HepG2 (cell line): ENCODE results near the gene KCTD1. TPM values are rescaled to one million over a fixed set of nuclear protein-coding genes. Genes with fewer than 3 reads are reported as not detected.

Source experiments
- ATAC-seq: fragments of 200-7000 bp; cut with Tn5 transposase; 3 replicates; pipeline ENCODE4 v1.9.1; 2020; ENCODE audit warnings: mild to moderate bottlenecking, moderate library complexity
- BruUV-seq: library from RNA; stranded (reverse); fragments of 400-500 nt; replicated peaks from 2 replicates; lab custom pipeline; 2021; lab: Mats Ljungman, UMichigan
- CTCF ChIA-PET: fragments of 300-600 bp; formaldehyde crosslinking; extraction: SDS; loops from one replicate; lab custom pipeline; 2021; ENCODE audit warnings: low total read pairs, inconsistent platforms, low intra/inter-chr PET ratio; lab: Yijun Ruan, JAX
- POLR2A ChIA-PET: fragments of 350-600 bp; sonication (Branson Sonifier 250); formaldehyde crosslinking; loops from one replicate; lab custom pipeline; 2020; ENCODE audit warnings: antibody characterized with exemption, inconsistent platforms; lab: Yijun Ruan, JAX
- DNase-seq: peaks from one replicate; pipeline ENCODE4 v3.0.0-alpha.2; 2015; ENCODE audit warnings: low spot score
- FAIRE-seq: peaks from 3 replicates; lab custom pipeline; 2011; peaks lifted over from hg19 to GRCh38; lab: Jason Lieb, UNC
- H2AFZ ChIP-seq: one replicate; pipeline ENCODE4 v1.6.1; 2011; ENCODE audit warnings: low read length, inconsistent platforms
- H3K27ac ChIP-seq: fragments of 300-600 bp; 3 replicates; pipeline ENCODE4 v1.8.0; 2011; ENCODE audit warnings: mixed run types, mild to moderate bottlenecking, mixed read lengths, low read length, inconsistent platforms; ENCODE audit not compliant: insufficient read depth; ENCODE audit errors: extremely low read length
- H3K27me3 ChIP-seq, 2 experiments: fragments of 200-600 bp in 1 of 2; 2 replicates in 1 of 2; 3 replicates in 1 of 2; pipeline versions ENCODE4 v1.6.0 to v1.8.0; 2011; ENCODE audit warnings: low read length in 2 of 2, mild to moderate bottlenecking in 2 of 2, moderate library complexity in 2 of 2, inconsistent platforms in 1 of 2; ENCODE audit not compliant: insufficient read depth in 2 of 2, control insufficient read depth in 1 of 2
- H3K36me3 ChIP-seq, 2 experiments: fragments of 200-600 bp in 1 of 2; replicated peaks in 1 of 2; 2 replicates in 1 of 2; 3 replicates in 1 of 2; pipeline versions ENCODE4 v1.5.1 to v1.8.0; 2011; ENCODE audit warnings: low read length in 2 of 2, inconsistent platforms in 1 of 2; ENCODE audit not compliant: insufficient read depth in 2 of 2, control insufficient read depth in 1 of 2
- H3K4me1 ChIP-seq: 2 replicates; pipeline ENCODE4 v1.5.1; 2012; ENCODE audit warnings: low read length, inconsistent platforms; ENCODE audit not compliant: insufficient read depth
- H3K4me2 ChIP-seq: 2 replicates; pipeline ENCODE4 v1.6.0; 2011; ENCODE audit warnings: low read depth, low read length, inconsistent platforms
- H3K4me3 ChIP-seq, 3 experiments: fragments of 200-600 bp in 1 of 3; sonication (generic), shearing (Covaris generic) in 1 of 3; replicated peaks in 1 of 3; 2 replicates each; pipeline ENCODE4 v1.5.1; 2011 to 2016; ENCODE audit warnings: low read length in 3 of 3, inconsistent platforms in 2 of 3, low read depth in 2 of 3, mild to moderate bottlenecking in 2 of 3, control low read depth in 1 of 3, mixed read lengths in 1 of 3; ENCODE audit not compliant: insufficient read depth in 1 of 3
- H3K79me2 ChIP-seq: one replicate; pipeline ENCODE4 v1.6.1; 2011; ENCODE audit warnings: low read length, inconsistent platforms; ENCODE audit not compliant: insufficient read depth
- H3K9ac ChIP-seq: 2 replicates; pipeline ENCODE4 v1.6.0; 2011; ENCODE audit warnings: mild to moderate bottlenecking, low read depth, low read length, inconsistent platforms; ENCODE audit not compliant: insufficient read depth
- H3K9me3 ChIP-seq: 2 replicates; pipeline ENCODE4 v1.5.1; 2012; ENCODE audit warnings: mild to moderate bottlenecking, low read length
- H4K20me1 ChIP-seq: 2 replicates; pipeline ENCODE4 v1.6.0; 2011; ENCODE audit warnings: inconsistent platforms, mild to moderate bottlenecking, low read length, moderate library complexity; ENCODE audit not compliant: insufficient read depth
- CENPX ChIP-seq: sonication (generic); formaldehyde crosslinking; IDR thresholded peaks from 2 replicates; pipeline ENCODE4 v1.9.0; 2021; ENCODE audit warnings: mild to moderate bottlenecking, missing genetic modification reagents, moderate library complexity
- MTA3 ChIP-seq: sonication (generic); formaldehyde crosslinking; IDR thresholded peaks from 2 replicates; pipeline ENCODE4 v1.4.0; 2020; ENCODE audit warnings: missing genetic modification reagents
- MZF1 ChIP-seq: sonication (generic); formaldehyde crosslinking; IDR thresholded peaks from 2 replicates; pipeline ENCODE4 v1.8.1; 2023; ENCODE audit warnings: mild to moderate bottlenecking, missing genetic modification reagents, borderline replicate concordance
- NAIF1 ChIP-seq: sonication (generic); formaldehyde crosslinking; IDR thresholded peaks from 2 replicates; pipeline ENCODE4 v1.5.0; 2020; ENCODE audit warnings: mild to moderate bottlenecking, missing genetic modification reagents, borderline replicate concordance
- PITX1 ChIP-seq: sonication (generic); formaldehyde crosslinking; IDR thresholded peaks from 2 replicates; pipeline ENCODE4 v1.5.1; 2020; ENCODE audit warnings: mild to moderate bottlenecking, missing genetic modification reagents
- U2AF1 ChIP-seq: fragments of 200-400 bp; formaldehyde crosslinking; optimal IDR thresholded peaks from 2 replicates; pipeline ENCODE3; 2017; ENCODE audit warnings: mild to moderate bottlenecking, low read depth, low read length
- WGBS: methylation state at CpG from one replicate; pipeline ENCODE4 v1.1.6; 2017; ENCODE audit warnings: low lambda C conversion rate; 5-methylcytosine and 5-hydroxymethylcytosine counted together
- in situ Hi-C: cut with HindIII; loops from 2 replicates; pipeline ENCODE4 v1.10.0; 2017; ENCODE audit warnings: low pct_unique_long_range_greater_than_20kb; ENCODE audit not compliant: extremely low pct_ligation_motif_present
- intact Hi-C: fragments of 100-400 bp; cut with micrococcal nuclease; formaldehyde crosslinking; loops from one replicate; pipeline ENCODE4 v1.10.0; 2022; ENCODE audit not compliant: unreplicated experiment
- polyA plus RNA-seq, 8 experiments: library from polyadenylated mRNA; depleted of rRNA in 3 of 8; stranded (reverse) in 7 of 8; unstranded in 1 of 8; fragments of >200 nt; fragmentation: Illumina TruSeq in 4 of 8; extraction: Trizol in 4 of 8; gene quantifications; 2 replicates each; pipeline versions ENCODE4 v1.2.1 to v1.2.3, GENCODE V29; 2011 to 2016; ENCODE audit warnings: low read depth in 4 of 8, missing spikeins in 1 of 8, mixed read lengths in 1 of 8; ENCODE audit not compliant: insufficient read depth in 1 of 8
- total RNA-seq, 5 experiments: library from RNA; depleted of rRNA; stranded (reverse); fragments of >200 nt; fragmentation: Illumina TruSeq; extraction: Trizol; gene quantifications; 2 replicates each; pipeline ENCODE4 v1.2.3, GENCODE V29; 2016; ENCODE audit warnings: low read depth in 1 of 5
- TF ChIP-seq, protein P1 (sequence below): sonication (generic); formaldehyde crosslinking; IDR thresholded peaks from 2 replicates; pipeline ENCODE4 v1.4.0; 2020; ENCODE audit warnings: mild to moderate bottlenecking, missing genetic modification reagents
- TF ChIP-seq, protein P2 (sequence below): sonication (generic); formaldehyde crosslinking; IDR thresholded peaks from 2 replicates; pipeline ENCODE4 v1.4.0; 2020; ENCODE audit warnings: missing genetic modification reagents
- TF ChIP-seq, protein P3 (sequence below): IDR thresholded peaks from 2 replicates; pipeline ENCODE4 v1.6.1; 2012; ENCODE audit warnings: low read depth, low read length, improper control_type of control experiment
- TF ChIP-seq, protein P4 (sequence below): sonication (generic); formaldehyde crosslinking; IDR thresholded peaks from 2 replicates; pipeline ENCODE4 v1.8.0; 2022; ENCODE audit warnings: low read depth, missing genetic modification reagents

Gene KCTD1
- total and polyA plus RNA-seq, 2 of the 13 experiments (the other 11 are each of a cell fraction or from before 2014, with no cell fraction given) = 2.7 to 6.8 TPM

DNA sequence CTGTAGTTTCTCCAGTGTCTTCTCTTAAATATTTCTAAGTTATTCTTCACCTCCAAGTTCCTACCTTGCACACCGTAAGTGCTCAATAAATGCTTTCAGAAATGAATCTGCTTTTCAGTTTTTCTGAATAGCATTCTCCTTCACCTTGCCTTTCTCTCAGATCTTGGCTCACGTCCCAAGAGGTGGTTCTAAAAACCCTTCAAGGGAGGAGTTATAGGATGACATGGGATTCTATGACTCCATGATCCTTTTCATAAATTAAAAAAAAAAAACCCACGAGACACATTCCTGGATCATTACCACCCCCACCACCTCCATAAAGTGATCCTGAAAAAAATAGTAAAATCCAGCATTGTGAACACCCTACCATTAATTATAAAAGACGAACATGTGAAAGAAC is 11.7 kb downstream of the KCTD1 start:
- ATAC-seq (no peak), FAIRE-seq (no peak), DNase-seq (no peak)
- no peak overlapping the region for H3K4me2 ChIP-seq
- CTCF ChIA-PET = no interaction called here
- H2AFZ ChIP-seq = no peak overlapping the region
- no peaks in the 10 kb centered on the region for H4K20me1 ChIP-seq
- H3K9me3 ChIP-seq = no peaks in the 10 kb centered on the region
- H3K36me3 ChIP-seq = no peaks in the 10 kb centered on the region; a peak in 1 of 5 replicates
- 91% methylated on average over 4 of the region's 4 CpGs for WGBS
- intact Hi-C loops = no loop called here
- no peaks in the 10 kb centered on the region for H3K79me2 ChIP-seq
- no peak for TF ChIP-seq U2AF1
- TF ChIP-seq PITX1 (CRISPR knock-in tag) = no peak
- TF ChIP-seq CENPX (CRISPR knock-in tag) = no peak
- TF ChIP-seq, protein P1, sequence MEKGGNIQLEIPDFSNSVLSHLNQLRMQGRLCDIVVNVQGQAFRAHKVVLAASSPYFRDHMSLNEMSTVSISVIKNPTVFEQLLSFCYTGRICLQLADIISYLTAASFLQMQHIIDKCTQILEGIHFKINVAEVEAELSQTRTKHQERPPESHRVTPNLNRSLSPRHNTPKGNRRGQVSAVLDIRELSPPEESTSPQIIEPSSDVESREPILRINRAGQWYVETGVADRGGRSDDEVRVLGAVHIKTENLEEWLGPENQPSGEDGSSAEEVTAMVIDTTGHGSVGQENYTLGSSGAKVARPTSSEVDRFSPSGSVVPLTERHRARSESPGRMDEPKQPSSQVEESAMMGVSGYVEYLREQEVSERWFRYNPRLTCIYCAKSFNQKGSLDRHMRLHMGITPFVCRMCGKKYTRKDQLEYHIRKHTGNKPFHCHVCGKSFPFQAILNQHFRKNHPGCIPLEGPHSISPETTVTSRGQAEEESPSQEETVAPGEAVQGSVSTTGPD (CRISPR knock-in tag) = no peak
- TF ChIP-seq, protein P2, sequence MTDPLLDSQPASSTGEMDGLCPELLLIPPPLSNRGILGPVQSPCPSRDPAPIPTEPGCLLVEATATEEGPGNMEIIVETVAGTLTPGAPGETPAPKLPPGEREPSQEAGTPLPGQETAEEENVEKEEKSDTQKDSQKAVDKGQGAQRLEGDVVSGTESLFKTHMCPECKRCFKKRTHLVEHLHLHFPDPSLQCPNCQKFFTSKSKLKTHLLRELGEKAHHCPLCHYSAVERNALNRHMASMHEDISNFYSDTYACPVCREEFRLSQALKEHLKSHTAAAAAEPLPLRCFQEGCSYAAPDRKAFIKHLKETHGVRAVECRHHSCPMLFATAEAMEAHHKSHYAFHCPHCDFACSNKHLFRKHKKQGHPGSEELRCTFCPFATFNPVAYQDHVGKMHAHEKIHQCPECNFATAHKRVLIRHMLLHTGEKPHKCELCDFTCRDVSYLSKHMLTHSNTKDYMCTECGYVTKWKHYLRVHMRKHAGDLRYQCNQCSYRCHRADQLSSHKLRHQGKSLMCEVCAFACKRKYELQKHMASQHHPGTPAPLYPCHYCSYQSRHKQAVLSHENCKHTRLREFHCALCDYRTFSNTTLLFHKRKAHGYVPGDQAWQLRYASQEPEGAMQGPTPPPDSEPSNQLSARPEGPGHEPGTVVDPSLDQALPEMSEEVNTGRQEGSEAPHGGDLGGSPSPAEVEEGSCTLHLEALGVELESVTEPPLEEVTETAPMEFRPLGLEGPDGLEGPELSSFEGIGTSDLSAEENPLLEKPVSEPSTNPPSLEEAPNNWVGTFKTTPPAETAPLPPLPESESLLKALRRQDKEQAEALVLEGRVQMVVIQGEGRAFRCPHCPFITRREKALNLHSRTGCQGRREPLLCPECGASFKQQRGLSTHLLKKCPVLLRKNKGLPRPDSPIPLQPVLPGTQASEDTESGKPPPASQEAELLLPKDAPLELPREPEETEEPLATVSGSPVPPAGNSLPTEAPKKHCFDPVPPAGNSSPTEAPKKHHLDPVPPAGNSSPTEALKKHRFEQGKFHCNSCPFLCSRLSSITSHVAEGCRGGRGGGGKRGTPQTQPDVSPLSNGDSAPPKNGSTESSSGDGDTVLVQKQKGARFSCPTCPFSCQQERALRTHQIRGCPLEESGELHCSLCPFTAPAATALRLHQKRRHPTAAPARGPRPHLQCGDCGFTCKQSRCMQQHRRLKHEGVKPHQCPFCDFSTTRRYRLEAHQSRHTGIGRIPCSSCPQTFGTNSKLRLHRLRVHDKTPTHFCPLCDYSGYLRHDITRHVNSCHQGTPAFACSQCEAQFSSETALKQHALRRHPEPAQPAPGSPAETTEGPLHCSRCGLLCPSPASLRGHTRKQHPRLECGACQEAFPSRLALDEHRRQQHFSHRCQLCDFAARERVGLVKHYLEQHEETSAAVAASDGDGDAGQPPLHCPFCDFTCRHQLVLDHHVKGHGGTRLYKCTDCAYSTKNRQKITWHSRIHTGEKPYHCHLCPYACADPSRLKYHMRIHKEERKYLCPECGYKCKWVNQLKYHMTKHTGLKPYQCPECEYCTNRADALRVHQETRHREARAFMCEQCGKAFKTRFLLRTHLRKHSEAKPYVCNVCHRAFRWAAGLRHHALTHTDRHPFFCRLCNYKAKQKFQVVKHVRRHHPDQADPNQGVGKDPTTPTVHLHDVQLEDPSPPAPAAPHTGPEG (CRISPR knock-in tag) = no peak
- TF ChIP-seq NAIF1 (CRISPR knock-in tag) = no peak
- TF ChIP-seq, protein P3, sequence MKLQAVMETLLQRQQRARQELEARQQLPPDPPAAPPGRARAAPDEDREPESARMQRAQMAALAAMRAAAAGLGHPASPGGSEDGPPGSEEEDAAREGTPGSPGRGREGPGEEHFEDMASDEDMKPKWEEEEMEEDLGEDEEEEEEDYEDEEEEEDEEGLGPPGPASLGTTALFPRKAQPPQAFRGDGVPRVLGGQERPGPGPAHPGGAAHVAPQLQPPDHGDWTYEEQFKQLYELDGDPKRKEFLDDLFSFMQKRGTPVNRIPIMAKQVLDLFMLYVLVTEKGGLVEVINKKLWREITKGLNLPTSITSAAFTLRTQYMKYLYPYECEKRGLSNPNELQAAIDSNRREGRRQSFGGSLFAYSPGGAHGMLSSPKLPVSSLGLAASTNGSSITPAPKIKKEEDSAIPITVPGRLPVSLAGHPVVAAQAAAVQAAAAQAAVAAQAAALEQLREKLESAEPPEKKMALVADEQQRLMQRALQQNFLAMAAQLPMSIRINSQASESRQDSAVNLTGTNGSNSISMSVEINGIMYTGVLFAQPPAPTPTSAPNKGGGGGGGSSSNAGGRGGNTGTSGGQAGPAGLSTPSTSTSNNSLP = no peak
- no peak for TF ChIP-seq MZF1
- TF ChIP-seq MTA3 (CRISPR knock-in tag) = no peak
- TF ChIP-seq, protein P4, sequence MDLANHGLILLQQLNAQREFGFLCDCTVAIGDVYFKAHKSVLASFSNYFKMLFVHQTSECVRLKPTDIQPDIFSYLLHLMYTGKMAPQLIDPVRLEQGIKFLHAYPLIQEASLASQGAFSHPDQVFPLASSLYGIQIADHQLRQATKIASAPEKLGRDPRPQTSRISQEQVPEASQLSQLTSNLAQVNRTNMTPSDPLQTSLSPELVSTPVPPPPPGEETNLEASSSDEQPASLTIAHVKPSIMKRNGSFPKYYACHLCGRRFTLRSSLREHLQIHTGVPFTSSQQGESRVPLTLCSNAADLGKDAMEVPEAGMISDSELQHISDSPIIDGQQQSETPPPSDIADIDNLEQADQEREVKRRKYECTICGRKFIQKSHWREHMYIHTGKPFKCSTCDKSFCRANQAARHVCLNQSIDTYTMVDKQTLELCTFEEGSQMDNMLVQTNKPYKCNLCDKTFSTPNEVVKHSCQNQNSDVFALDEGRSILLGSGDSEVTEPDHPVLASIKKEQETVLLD (CRISPR knock-in tag) = no peak
- POLR2A ChIA-PET = no interaction called here
- no peak overlapping the region for H3K4me3 ChIP-seq
- H3K9ac ChIP-seq = no peak overlapping the region
- BruUV-seq = no TSS peak
- no peaks in the 10 kb centered on the region for H3K27me3 ChIP-seq
- in situ Hi-C loops = loop anchor here (25.0 kb wide), 1 partner anchor 99 kb away; no protein-coding TSS in a partner anchor
- no peak overlapping the region for H3K27ac ChIP-seq
- H3K4me1 ChIP-seq = peaks cover 8% of the 10 kb centered on the region; the same call in 1 of the 2 replicates
